Activated naive CD8-positive, alpha-beta T cell treated with anti-CD3 and anti-CD28 coated beads for 36 hours (primary cell): ENCODE results near the gene ADAMTS12. TPM values are rescaled to one million over a fixed set of nuclear protein-coding genes. Genes with fewer than 3 reads are reported as not detected.

Source experiments
- DNase-seq: peaks from one replicate; pipeline ENCODE4 v3.0.0; 2021
- H3K27ac Mint-ChIP-seq: one replicate; pipeline ENCODE4 v1.8.0; 2022; ENCODE audit warnings: mild to moderate bottlenecking, moderate library complexity, mixed read lengths
- H3K27me3 Mint-ChIP-seq: one replicate; pipeline ENCODE4 v1.8.0; 2022; ENCODE audit warnings: mild to moderate bottlenecking, mixed read lengths
- H3K36me3 Mint-ChIP-seq: one replicate; pipeline ENCODE4 v1.8.0; 2021; ENCODE audit warnings: mild to moderate bottlenecking, mixed read lengths
- H3K4me1 Mint-ChIP-seq: one replicate; pipeline ENCODE4 v1.8.0; 2021; ENCODE audit warnings: mixed read lengths
- H3K4me3 Mint-ChIP-seq: one replicate; pipeline ENCODE4 v1.8.0; 2022; ENCODE audit warnings: mild to moderate bottlenecking, moderate library complexity, mixed read lengths
- H3K9me3 Mint-ChIP-seq: one replicate; pipeline ENCODE4 v1.8.0; 2022; ENCODE audit warnings: mixed read lengths
- total RNA-seq, 2 experiments: library from RNA; stranded (reverse); gene quantifications; one replicate each; pipeline ENCODE4 v1.2.3, GENCODE V29; 2021

Gene ADAMTS12
- total RNA-seq, 2 experiments from 2014 or later = not detected

DNA sequence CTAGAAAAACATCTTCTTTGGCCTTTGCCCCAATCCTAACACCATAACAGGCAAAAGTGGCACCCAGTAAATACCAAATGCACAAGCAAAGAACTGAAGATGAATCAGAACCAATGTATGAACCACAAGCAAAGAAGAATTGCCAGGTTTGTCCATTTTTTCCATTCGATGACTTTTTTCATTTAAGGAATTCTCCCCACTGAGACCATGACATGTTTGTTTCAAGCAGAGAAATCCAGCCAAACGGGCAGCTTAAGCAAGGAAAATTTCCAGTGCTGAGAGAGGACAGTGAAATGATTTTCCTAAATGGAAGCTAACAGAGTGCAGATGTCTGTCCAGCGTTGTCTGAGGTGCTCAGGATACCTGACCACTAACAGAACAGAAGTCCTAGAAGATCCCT, 203.7 kb downstream of the ADAMTS12 start:
- H3K4me1 Mint-ChIP-seq = no peaks in the 10 kb centered on the region
- H3K27ac Mint-ChIP-seq = no peak overlapping the region
- H3K9me3 Mint-ChIP-seq = peaks cover 2% of the 10 kb centered on the region
- no peaks in the 10 kb centered on the region for H3K36me3 Mint-ChIP-seq
- H3K4me3 Mint-ChIP-seq = no peak overlapping the region
- H3K27me3 Mint-ChIP-seq = peaks cover 3% of the 10 kb centered on the region
- DNase-seq = no peak

DNA sequence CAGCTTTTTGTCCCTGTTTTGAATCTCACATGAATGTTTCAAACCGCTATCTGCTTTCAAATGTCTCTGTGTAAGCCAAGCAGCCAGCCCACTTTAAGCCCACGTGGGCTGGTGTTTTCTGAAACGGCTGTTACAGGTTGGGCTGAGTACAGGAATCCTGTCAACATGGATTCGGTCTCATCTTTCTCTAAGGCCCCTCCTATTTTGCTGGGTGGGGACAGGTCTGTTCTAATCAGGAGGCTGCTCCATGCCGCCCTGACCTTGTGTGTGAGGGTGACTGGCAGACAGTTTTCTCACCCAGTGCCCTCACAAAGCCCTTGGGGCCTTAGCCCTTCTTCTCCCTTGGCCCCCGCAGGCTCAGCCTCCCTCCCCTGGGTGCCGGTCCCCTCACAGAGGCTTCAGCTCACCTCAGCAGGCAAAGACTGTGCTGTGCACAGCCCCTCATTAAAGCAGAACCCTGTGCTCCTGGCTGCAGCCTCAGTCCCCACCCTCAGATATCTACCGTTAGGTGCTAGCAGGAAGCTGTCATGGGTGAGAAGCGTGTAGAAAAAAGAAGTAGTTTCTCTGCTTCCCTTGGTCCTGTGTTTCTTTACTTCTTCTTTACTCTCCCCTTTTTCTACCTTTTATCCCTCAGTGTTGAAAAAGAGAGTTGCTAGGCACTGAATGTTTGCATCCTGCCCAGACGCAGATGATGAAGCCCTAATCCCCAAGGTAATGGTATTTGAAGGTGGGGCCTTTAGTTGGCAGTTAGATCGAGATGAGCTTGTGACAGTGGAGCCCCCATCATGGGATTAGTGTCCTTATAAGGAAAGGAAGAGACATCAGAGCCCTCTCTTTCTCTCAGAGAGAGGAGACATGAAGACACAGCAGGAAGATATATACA, 205.7 kb downstream of the ADAMTS12 start:
- Mint-ChIP-seq H3K9me3 (no peaks in the 10 kb centered on the region), H3K4me1 (no peaks in the 10 kb centered on the region), H3K27ac (no peak overlapping the region), H3K36me3 (no peaks in the 10 kb centered on the region), H3K4me3 (no peak overlapping the region), H3K27me3 (peaks cover 3% of the 10 kb centered on the region)
- no peak for DNase-seq

DNA sequence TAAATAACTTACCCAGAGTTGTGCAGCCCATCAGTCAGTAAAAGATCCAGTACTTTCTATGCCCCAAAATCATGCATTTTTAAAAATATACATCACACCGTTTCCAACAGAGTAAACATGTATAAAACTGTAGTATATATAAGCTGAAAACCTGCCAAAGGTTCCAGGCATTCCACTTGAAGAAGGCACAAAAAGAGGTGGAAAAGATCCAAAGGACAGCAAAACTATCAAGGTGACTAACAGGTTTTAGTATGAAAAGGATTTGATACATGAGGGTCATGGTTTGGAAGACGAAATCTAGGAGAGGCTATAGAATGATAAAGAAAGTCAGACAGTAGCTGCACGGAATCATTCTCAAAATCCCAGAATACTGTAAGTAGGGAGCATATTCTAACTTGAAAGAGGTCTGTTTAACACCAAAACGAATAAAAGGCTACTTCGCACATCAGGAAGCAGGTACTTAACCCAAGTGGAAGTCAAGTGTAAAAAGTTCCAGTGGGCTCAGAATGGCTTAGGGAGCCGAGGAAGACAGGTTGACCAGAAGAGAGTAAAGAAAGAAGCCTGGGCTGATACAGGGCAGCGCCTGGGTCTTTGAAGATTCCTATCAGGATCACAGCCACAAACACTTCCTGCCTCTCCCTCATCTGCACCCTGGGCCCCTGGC, 207.2 kb downstream of the ADAMTS12 start:
- no peaks in the 10 kb centered on the region for H3K4me1 Mint-ChIP-seq
- H3K36me3 Mint-ChIP-seq = no peaks in the 10 kb centered on the region

DNA sequence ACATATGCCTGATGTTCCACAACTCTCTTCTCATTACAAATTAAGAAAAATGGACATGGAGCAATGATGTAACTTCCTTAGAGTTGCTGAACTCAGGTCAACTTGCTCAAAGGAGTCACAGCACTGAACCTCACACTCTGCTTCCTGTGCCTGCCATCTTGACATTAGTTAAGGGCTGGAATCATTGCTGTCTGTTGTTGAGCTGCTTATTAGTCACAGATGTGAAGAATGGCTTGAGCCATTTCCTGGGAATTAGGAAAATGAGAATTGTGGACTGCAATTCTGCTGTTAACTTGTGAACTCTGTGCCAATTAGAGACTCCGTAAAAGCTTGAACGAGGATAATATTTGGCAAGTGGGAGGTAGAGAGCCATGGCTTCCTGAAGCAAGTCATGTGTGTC, 212.0 kb downstream of the ADAMTS12 start:
- H3K27ac Mint-ChIP-seq = no peak overlapping the region
- DNase-seq = no peak
- H3K36me3 Mint-ChIP-seq = no peaks in the 10 kb centered on the region
- H3K4me3 Mint-ChIP-seq = no peak overlapping the region
- no peaks in the 10 kb centered on the region for H3K9me3 Mint-ChIP-seq
- H3K4me1 Mint-ChIP-seq = no peaks in the 10 kb centered on the region
- H3K27me3 Mint-ChIP-seq = peaks cover 3% of the 10 kb centered on the region

More for the DNA sequence above, 207.2 kb downstream of the ADAMTS12 start:
- H3K27ac Mint-ChIP-seq = no peak overlapping the region
- peaks cover 3% of the 10 kb centered on the region for H3K27me3 Mint-ChIP-seq
- DNase-seq = no peak
- H3K9me3 Mint-ChIP-seq = no peaks in the 10 kb centered on the region
- no peak overlapping the region for H3K4me3 Mint-ChIP-seq

GRCh38 chr5:33675958-33676464, 215.8 kb downstream of the ADAMTS12 start:
- no peaks in the 10 kb centered on the region for H3K9me3 Mint-ChIP-seq
- DNase-seq = no peak
- no peak overlapping the region for H3K4me3 Mint-ChIP-seq
- no peak overlapping the region for H3K27ac Mint-ChIP-seq
- H3K4me1 Mint-ChIP-seq = no peaks in the 10 kb centered on the region
- no peaks in the 10 kb centered on the region for H3K36me3 Mint-ChIP-seq
- no peaks in the 10 kb centered on the region for H3K27me3 Mint-ChIP-seq

DNA sequence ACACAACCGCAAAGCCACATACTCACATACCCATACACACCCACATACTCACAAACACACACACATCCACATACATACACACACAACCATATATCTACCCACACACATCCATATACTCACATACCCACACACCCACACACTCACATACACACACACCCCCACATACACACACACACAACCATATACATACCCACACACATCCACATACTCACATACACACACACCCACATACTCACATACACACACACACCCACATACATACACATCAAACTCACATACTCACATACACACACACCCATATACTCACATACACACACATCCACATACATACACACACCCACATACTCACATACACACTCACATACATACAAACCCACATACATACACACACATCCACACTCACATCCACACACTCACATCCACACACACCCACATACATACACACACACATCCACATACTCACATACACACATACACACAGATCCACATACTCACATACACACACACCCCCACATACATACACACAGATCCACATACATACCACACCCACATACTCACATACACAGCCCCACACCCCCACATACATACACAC, 220.0 kb downstream of the ADAMTS12 start:
- no peak for DNase-seq
- Mint-ChIP-seq H3K36me3 (no peaks in the 10 kb centered on the region), H3K27me3 (no peaks in the 10 kb centered on the region), H3K4me1 (no peaks in the 10 kb centered on the region), H3K27ac (no peak overlapping the region), H3K9me3 (no peaks in the 10 kb centered on the region), H3K4me3 (no peak overlapping the region)

DNA sequence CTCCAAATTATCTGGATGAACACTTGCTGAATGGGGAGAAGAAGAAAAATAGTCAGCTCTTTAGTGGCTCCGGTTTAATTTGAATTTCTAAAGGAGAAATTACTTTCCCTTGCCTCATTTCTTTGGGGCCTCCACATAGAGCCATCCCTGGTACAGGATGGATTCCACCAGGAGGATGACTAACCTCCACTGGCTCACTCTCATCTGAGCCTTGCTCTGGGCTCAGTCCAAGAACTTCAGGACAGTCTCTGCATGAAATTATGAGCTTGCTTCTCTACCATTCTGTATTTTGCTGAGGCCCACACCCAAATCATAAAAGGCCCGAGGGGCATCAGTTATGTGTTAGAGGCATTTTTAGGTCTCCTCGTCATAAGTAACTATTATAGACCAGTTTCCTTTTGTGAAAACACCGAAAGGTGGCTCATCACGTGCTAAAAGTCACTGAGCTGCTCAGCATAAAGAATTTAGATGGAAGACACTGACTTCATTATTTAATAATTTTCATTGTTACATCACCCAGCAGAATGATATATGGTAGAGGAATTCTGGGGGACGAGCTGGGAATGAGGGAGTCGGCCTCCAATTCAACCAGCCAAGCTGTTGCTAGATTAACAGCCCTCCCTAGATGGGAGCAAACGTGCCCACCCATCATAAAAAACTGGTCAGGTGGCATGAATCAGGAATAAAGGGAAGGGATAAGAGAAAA, 228.9 kb downstream of the ADAMTS12 start:
- Mint-ChIP-seq H3K4me3 (no peak overlapping the region), H3K27ac (no peak overlapping the region), H3K36me3 (no peaks in the 10 kb centered on the region), H3K4me1 (no peaks in the 10 kb centered on the region), H3K9me3 (no peaks in the 10 kb centered on the region), H3K27me3 (no peaks in the 10 kb centered on the region)
- DNase-seq = no peak

GRCh38 chr5:33659526-33660169, 232.1 kb downstream of the ADAMTS12 start:
- Mint-ChIP-seq H3K27me3 (no peaks in the 10 kb centered on the region), H3K4me3 (no peak overlapping the region), H3K27ac (no peak overlapping the region), H3K4me1 (no peaks in the 10 kb centered on the region), H3K36me3 (no peaks in the 10 kb centered on the region), H3K9me3 (no peaks in the 10 kb centered on the region)
- no peak for DNase-seq

DNA sequence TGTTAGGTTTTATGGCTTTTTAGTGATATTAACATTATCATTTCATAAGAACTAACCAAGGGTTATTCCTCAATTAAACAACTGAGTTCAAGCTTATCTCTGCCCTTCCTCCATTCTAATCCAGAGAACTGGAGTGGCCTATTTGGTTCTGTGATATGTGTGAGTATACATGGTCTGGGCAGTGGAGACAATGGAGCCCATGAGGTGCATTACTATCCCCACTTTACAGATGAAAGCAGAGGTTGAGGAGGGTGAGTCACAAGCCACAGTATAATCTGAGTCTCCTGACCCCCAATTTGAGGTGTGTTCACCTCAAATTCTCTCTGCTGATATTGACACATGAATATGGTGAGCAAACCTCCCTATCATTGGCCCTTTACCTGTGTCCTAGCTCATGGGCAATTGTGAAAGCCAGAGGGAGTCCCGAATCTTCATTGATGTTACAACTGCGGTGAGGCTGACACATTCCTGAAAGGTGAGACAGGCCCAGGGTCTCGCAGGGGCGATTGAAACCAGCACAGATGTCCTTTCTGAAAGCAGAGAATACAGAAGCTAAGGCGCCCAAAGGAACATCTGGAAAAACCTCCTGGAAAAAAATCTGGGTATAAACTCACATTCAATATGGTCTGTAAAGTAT, 233.9 kb downstream of the ADAMTS12 start:
- no peaks in the 10 kb centered on the region for H3K27me3 Mint-ChIP-seq
- H3K27ac Mint-ChIP-seq = no peak overlapping the region
- no peaks in the 10 kb centered on the region for H3K9me3 Mint-ChIP-seq
- no peak for DNase-seq
- no peaks in the 10 kb centered on the region for H3K4me1 Mint-ChIP-seq
- no peak overlapping the region for H3K4me3 Mint-ChIP-seq
- H3K36me3 Mint-ChIP-seq = no peaks in the 10 kb centered on the region

GRCh38 chr5:33657176-33657575, 234.6 kb downstream of the ADAMTS12 start:
- no peak for DNase-seq
- no peaks in the 10 kb centered on the region for H3K36me3 Mint-ChIP-seq
- no peaks in the 10 kb centered on the region for H3K27me3 Mint-ChIP-seq
- H3K27ac Mint-ChIP-seq = no peak overlapping the region
- H3K4me1 Mint-ChIP-seq = no peaks in the 10 kb centered on the region
- peaks cover under 1% of the 10 kb centered on the region for H3K9me3 Mint-ChIP-seq
- no peak overlapping the region for H3K4me3 Mint-ChIP-seq

DNA sequence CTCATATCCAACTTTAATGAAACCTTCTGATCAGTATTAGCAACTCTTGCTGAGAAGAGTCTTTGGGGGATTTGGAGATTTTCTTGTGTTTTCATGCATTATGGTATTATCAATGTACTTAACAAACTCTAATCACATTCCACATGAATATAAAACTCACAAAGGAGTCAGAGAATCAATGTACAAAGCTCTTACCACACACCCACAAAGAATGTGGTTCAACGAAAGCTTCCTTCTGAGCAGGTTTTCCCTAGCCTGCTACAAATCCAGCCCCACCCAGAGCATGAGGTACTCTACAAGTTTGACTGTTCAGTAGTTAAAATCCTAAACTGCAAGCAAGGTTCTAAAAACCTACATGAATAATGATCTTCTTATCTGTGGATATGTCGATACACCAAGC, 240.9 kb downstream of the ADAMTS12 start:
- Mint-ChIP-seq H3K27me3 (no peaks in the 10 kb centered on the region), H3K9me3 (peaks cover 5% of the 10 kb centered on the region), H3K4me1 (no peaks in the 10 kb centered on the region), H3K27ac (no peak overlapping the region), H3K4me3 (no peak overlapping the region), H3K36me3 (no peaks in the 10 kb centered on the region)
- DNase-seq = no peak

DNA sequence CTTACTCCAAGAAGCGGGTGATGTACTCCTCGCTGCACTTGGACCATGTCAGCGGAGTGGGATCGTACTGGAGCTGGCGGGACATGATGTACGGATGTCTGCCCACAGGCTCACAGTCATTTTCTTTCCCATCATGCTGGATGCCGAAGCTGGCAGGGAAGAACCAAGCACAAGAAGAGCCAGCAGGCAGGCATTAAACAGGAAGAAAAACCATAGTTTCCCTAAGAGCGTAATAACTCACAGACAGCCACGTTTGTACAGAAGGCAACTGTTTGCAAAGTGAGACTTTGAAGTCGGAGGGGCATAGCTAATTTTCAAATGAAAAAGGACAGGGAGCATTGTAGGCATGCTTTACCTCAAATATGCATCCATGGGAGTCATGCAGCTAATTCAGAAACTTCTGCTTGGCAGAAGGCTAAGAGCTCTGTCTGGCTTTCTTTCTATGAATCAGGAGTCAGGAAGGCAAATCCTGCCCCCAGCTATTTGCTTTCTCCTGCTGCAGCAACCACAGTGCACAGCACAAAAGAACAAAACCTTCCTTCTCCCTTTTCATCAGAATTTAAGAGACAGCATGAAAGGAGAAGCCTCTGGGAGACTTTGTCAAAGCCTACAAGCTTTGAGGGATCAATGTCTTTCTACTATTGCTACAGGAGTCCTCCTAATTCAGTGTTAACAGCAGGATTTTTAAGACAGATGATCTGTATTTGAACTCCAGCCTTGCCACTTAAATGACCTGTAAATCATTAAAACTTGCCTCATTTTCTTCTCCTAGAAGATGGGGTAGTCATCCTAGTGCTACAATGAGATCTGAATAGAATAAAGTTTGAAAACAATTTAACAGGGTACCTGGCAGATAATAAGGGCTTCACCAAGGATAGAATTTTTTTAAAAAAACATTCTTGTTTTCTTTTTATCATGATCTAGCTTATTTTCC, 242.0 kb downstream of the ADAMTS12 start:
- no peak for DNase-seq
- no peaks in the 10 kb centered on the region for H3K36me3 Mint-ChIP-seq
- H3K27ac Mint-ChIP-seq = no peak overlapping the region
- H3K4me3 Mint-ChIP-seq = no peak overlapping the region
- no peaks in the 10 kb centered on the region for H3K4me1 Mint-ChIP-seq
- H3K27me3 Mint-ChIP-seq = no peaks in the 10 kb centered on the region
- H3K9me3 Mint-ChIP-seq = peaks cover 5% of the 10 kb centered on the region

- peaks cover 5% of the 10 kb centered on the region for H3K27me3 Mint-ChIP-seq
- no peaks in the 10 kb centered on the region for H3K36me3 Mint-ChIP-seq
- H3K4me3 Mint-ChIP-seq = no peak overlapping the region
Observed at GRCh38 chr5:33641744-33642505, 249.9 kb downstream of the ADAMTS12 start.

More at GRCh38 chr5:33641744-33642505, 249.9 kb downstream of the ADAMTS12 start:
- H3K9me3 Mint-ChIP-seq = peaks cover 5% of the 10 kb centered on the region
- H3K27ac Mint-ChIP-seq = no peak overlapping the region
- peaks cover 7% of the 10 kb centered on the region for H3K4me1 Mint-ChIP-seq
- no peak for DNase-seq
